ENCODE measurements around the gene TMEM267.

TMEM267 gene

GRCh38 chr5:43416803-43417394 is 66.8 kb downstream of the TMEM267 start:
- TF ChIP-seq CTCF (IDR thresholded peaks at IDR 0.05; ENCODE audit: control insufficient read depth, extremely low read depth, insufficient read depth): no peak
- DNase-seq (ENCODE audit: low read depth): no peak

GRCh38 chr5:43415935-43416802 is 67.5 kb downstream of the TMEM267 start:
- no peak for DNase-seq (ENCODE audit: low read depth)
- no peak overlapping the region for H3K4me3 ChIP-seq (ENCODE audit: low read depth, low read length)
- TF ChIP-seq CTCF (IDR thresholded peaks at IDR 0.05; ENCODE audit: control insufficient read depth, extremely low read depth, insufficient read depth): no peak

More at GRCh38 chr5:43416803-43417394, 66.8 kb downstream of the TMEM267 start:
- no peak overlapping the region for H3K4me3 ChIP-seq (ENCODE audit: low read depth, low read length)

- no peak overlapping the region for H3K4me3 ChIP-seq (ENCODE audit: low read depth, low read length)
- no peak for DNase-seq (ENCODE audit: low read depth)
- TF ChIP-seq CTCF (IDR thresholded peaks at IDR 0.05; ENCODE audit: control insufficient read depth, extremely low read depth, insufficient read depth): no peak
Observed at GRCh38 chr5:43413966-43414365, 69.7 kb downstream of the TMEM267 start.

- TF ChIP-seq CTCF (IDR thresholded peaks at IDR 0.05; ENCODE audit: control insufficient read depth, extremely low read depth, insufficient read depth): no peak
- DNase-seq (ENCODE audit: low read depth): no peak
- no peak overlapping the region for H3K4me3 ChIP-seq (ENCODE audit: low read depth, low read length)
Observed at GRCh38 chr5:43412644-43413043, 71.0 kb downstream of the TMEM267 start.

GRCh38 chr5:43412156-43412555 is 71.5 kb downstream of the TMEM267 start, which contains the start of gene CCL28:
Gene CCL28 (minus strand): TSS chr5:43412391. CDS start chr5:43412316, 75 bp downstream.
- no peak for TF ChIP-seq CTCF (IDR thresholded peaks at IDR 0.05; ENCODE audit: control insufficient read depth, extremely low read depth, insufficient read depth)
- no peak for DNase-seq (ENCODE audit: low read depth)
- no peak within 1 kb of the TSS for H3K4me3 ChIP-seq (ENCODE audit: low read depth, low read length)

GRCh38 chr5:43411495-43411894 is 72.2 kb downstream of the TMEM267 start:
- no peak for TF ChIP-seq CTCF (IDR thresholded peaks at IDR 0.05; ENCODE audit: control insufficient read depth, extremely low read depth, insufficient read depth)
- H3K4me3 ChIP-seq (ENCODE audit: low read depth, low read length): no peak overlapping the region
- DNase-seq (ENCODE audit: low read depth): no peak
